ENCODE measurements around the gene RPUSD1.
A peak's percentile ranks its signal among the peaks of the same experiment; 100 is the strongest.
"Not testable (repeated sequence)": the region's sequence is repeated elsewhere in the genome, so short reads cannot be mapped to it uniquely, and the experiment has no call there.

Gene RPUSD1

GRCh38 chr16:787978-788398 lies at the start of gene RPUSD1:
RPUSD1 (minus strand) TSS chr16:788381; CDS start chr16:787737, 644 bp downstream.
- DNase-seq (ENCODE audit: low read depth) = no peak
- H3K4me3 ChIP-seq (ENCODE audit: low read length) = peak within 1 kb of the TSS; percentile 73
- no peak for TF ChIP-seq CTCF (conservative IDR thresholded peaks at IDR 0.05; ENCODE audit: low read depth, low read length)

GRCh38 chr16:836822-837221 lies 48.6 kb upstream of the RPUSD1 start:
- not testable (repeated sequence) for DNase-seq (ENCODE audit: low read depth); H3K4me3 ChIP-seq (ENCODE audit: low read length)

GRCh38 chr16:836221-836620 lies 48.0 kb upstream of the RPUSD1 start:
- DNase-seq (ENCODE audit: low read depth) = no peak
- no peak for TF ChIP-seq CTCF (conservative IDR thresholded peaks at IDR 0.05; ENCODE audit: low read depth, low read length)
- H3K4me3 ChIP-seq (ENCODE audit: low read length) = no peak overlapping the region

GRCh38 chr16:835373-835772 lies 47.2 kb upstream of the RPUSD1 start:
- no peak for TF ChIP-seq CTCF (conservative IDR thresholded peaks at IDR 0.05; ENCODE audit: low read depth, low read length)
- no peak for DNase-seq (ENCODE audit: low read depth)

GRCh38 chr16:833411-833810 lies 45.2 kb upstream of the RPUSD1 start:
- H3K4me3 ChIP-seq (ENCODE audit: low read length) = no peak overlapping the region
- DNase-seq (ENCODE audit: low read depth) = no peak
- no peak for TF ChIP-seq CTCF (conservative IDR thresholded peaks at IDR 0.05; ENCODE audit: low read depth, low read length)

More at GRCh38 chr16:835373-835772, 47.2 kb upstream of the RPUSD1 start:
- no peak overlapping the region for H3K4me3 ChIP-seq (ENCODE audit: low read length)

- DNase-seq (ENCODE audit: low read depth) = no peak
- no peak overlapping the region for H3K4me3 ChIP-seq (ENCODE audit: low read length)
- TF ChIP-seq CTCF (conservative IDR thresholded peaks at IDR 0.05; ENCODE audit: low read depth, low read length) = no peak
Measured at GRCh38 chr16:832652-833336, 44.6 kb upstream of the RPUSD1 start.

GRCh38 chr16:831571-832413 lies 43.6 kb upstream of the RPUSD1 start:
- no peak for TF ChIP-seq CTCF (conservative IDR thresholded peaks at IDR 0.05; ENCODE audit: low read depth, low read length)
- H3K4me3 ChIP-seq (ENCODE audit: low read length) = no peak overlapping the region
- DNase-seq (ENCODE audit: low read depth) = no peak
